ENCODE results near the gene NMNAT3. TPM values are rescaled to one million over a fixed set of nuclear protein-coding genes. Genes with fewer than 3 reads are reported as not detected.

NMNAT3 gene
- total and polyA plus RNA-seq, 4 donors, result 1.9 to 19.7 (median 2.9) TPM

- H3K4me3 ChIP-seq (ENCODE audit: low read depth in 1 of 3, low read length in 3 of 3), result no peak overlapping the region
- no peaks in the 10 kb centered on the region for H3K9me3 ChIP-seq (ENCODE audit: control insufficient read depth in 4 of 4, low read length in 3 of 4)
- H3K27ac ChIP-seq (ENCODE audit: low read depth in 1 of 2, low read length in 2 of 2), result no peak overlapping the region
- TF ChIP-seq RXRA (IDR thresholded peaks at IDR 0.05), result no peak
- no peak for TF ChIP-seq FOXA1 (IDR thresholded peaks at IDR 0.05)
- no peak for TF ChIP-seq HNF4G (IDR thresholded peaks at IDR 0.05)
- no peak for TF ChIP-seq ZBTB33 (IDR thresholded peaks at IDR 0.05)
- no peak for TF ChIP-seq YY1 (IDR thresholded peaks at IDR 0.05)
- H3K9ac ChIP-seq (ENCODE audit: low read depth in 1 of 2, low read length in 2 of 2), result no peak overlapping the region
- DNase-seq (ENCODE audit: low spot score), result no peak
- no peaks in the 10 kb centered on the region for H3K27me3 ChIP-seq (ENCODE audit: control insufficient read depth in 4 of 4, insufficient read depth in 4 of 4, low read length in 3 of 4)
- H3K4me1 ChIP-seq (ENCODE audit: control insufficient read depth in 4 of 4, insufficient read depth in 4 of 4, low read length in 3 of 4), result no peaks in the 10 kb centered on the region
- WGBS, result 39% methylated on average over 1 of the region's 1 CpG
- no peaks in the 10 kb centered on the region for H3K36me3 ChIP-seq (ENCODE audit: control insufficient read depth in 4 of 4, insufficient read depth in 3 of 4, low read depth in 1 of 4, low read length in 3 of 4)
Observed at GRCh38 chr3:139660269-139660668, 17.5 kb downstream of the NMNAT3 start.

GRCh38 chr3:139659511-139659910 lies 18.3 kb downstream of the NMNAT3 start:
- no peaks in the 10 kb centered on the region for H3K27me3 ChIP-seq (ENCODE audit: control insufficient read depth in 4 of 4, insufficient read depth in 4 of 4, low read length in 3 of 4)
- no peaks in the 10 kb centered on the region for H3K9me3 ChIP-seq (ENCODE audit: control insufficient read depth in 4 of 4, low read length in 3 of 4)
- H3K27ac ChIP-seq (ENCODE audit: low read depth in 1 of 2, low read length in 2 of 2), result no peak overlapping the region
- H3K9ac ChIP-seq (ENCODE audit: low read depth in 1 of 2, low read length in 2 of 2), result no peak overlapping the region
- H3K4me1 ChIP-seq (ENCODE audit: control insufficient read depth in 4 of 4, insufficient read depth in 4 of 4, low read length in 3 of 4), result no peaks in the 10 kb centered on the region
- WGBS, result 88% methylated on average over 4 of the region's 4 CpGs
- DNase-seq (ENCODE audit: low spot score), result no peak
- no peaks in the 10 kb centered on the region for H3K36me3 ChIP-seq (ENCODE audit: control insufficient read depth in 4 of 4, insufficient read depth in 3 of 4, low read depth in 1 of 4, low read length in 3 of 4)
- no peak overlapping the region for H3K4me3 ChIP-seq (ENCODE audit: low read depth in 1 of 3, low read length in 3 of 3)
- TF ChIP-seq FOXA2 (IDR thresholded peaks at IDR 0.05) (no peak), GABPA (IDR thresholded peaks at IDR 0.05 in 1 of 2, conservative IDR thresholded peaks at IDR 0.05 in 1 of 2) (no peak), HNF4G (IDR thresholded peaks at IDR 0.05) (no peak), ATF3 (IDR thresholded peaks at IDR 0.05) (no peak)

GRCh38 chr3:139657936-139658335 lies 19.8 kb downstream of the NMNAT3 start:
- no peaks in the 10 kb centered on the region for H3K27me3 ChIP-seq (ENCODE audit: control insufficient read depth in 4 of 4, insufficient read depth in 4 of 4, low read length in 3 of 4)
- 96% methylated on average over 3 of the region's 3 CpGs for WGBS
- H3K27ac ChIP-seq (ENCODE audit: low read depth in 1 of 2, low read length in 2 of 2), result no peak overlapping the region
- no peaks in the 10 kb centered on the region for H3K4me1 ChIP-seq (ENCODE audit: control insufficient read depth in 4 of 4, insufficient read depth in 4 of 4, low read length in 3 of 4)
- H3K36me3 ChIP-seq (ENCODE audit: control insufficient read depth in 4 of 4, insufficient read depth in 3 of 4, low read depth in 1 of 4, low read length in 3 of 4), result no peaks in the 10 kb centered on the region
- no peaks in the 10 kb centered on the region for H3K9me3 ChIP-seq (ENCODE audit: control insufficient read depth in 4 of 4, low read length in 3 of 4)
- H3K9ac ChIP-seq (ENCODE audit: low read depth in 1 of 2, low read length in 2 of 2), result no peak overlapping the region
- no peak for DNase-seq (ENCODE audit: low spot score)
- TF ChIP-seq FOXA2 (IDR thresholded peaks at IDR 0.05) (no peak), TAF1 (conservative IDR thresholded peaks at IDR 0.05) (no peak), CTCF (IDR thresholded peaks at IDR 0.05; ENCODE audit: low read depth, low read length, missing input control) (no peak), GABPA (IDR thresholded peaks at IDR 0.05 in 1 of 2, conservative IDR thresholded peaks at IDR 0.05 in 1 of 2) (no peak), HNF4G (IDR thresholded peaks at IDR 0.05) (no peak)
- H3K4me3 ChIP-seq (ENCODE audit: low read depth in 1 of 3, low read length in 3 of 3), result no peak overlapping the region
